Astrocyte (in vitro differentiated cells and primary cell): Measurements from ENCODE around the gene SPACA1. TPM values are rescaled to one million over a fixed set of nuclear protein-coding genes. Genes with fewer than 3 reads are reported as not detected.

Source experiments
- DNase-seq: peaks from one replicate; pipeline ENCODE4 v3.0.0-alpha.2; 2010; ENCODE audit warnings: low read depth
- FAIRE-seq: peaks from 2 replicates; lab custom pipeline; 2011; peaks lifted over from hg19 to GRCh38; lab: Jason Lieb, UNC
- H2AFZ ChIP-seq: 2 replicates; pipeline ENCODE4 v1.6.0; 2012; ENCODE audit warnings: low read depth, low read length, inconsistent platforms
- H3K27ac ChIP-seq: 2 replicates; pipeline ENCODE4 v1.5.1; 2011; ENCODE audit warnings: low read depth, low read length, inconsistent platforms
- H3K27me3 ChIP-seq: 2 replicates; pipeline ENCODE4 v1.6.0; 2011; ENCODE audit warnings: low read length, inconsistent platforms; ENCODE audit not compliant: insufficient read depth
- H3K36me3 ChIP-seq: 2 replicates; pipeline ENCODE4 v1.5.1; 2011; ENCODE audit warnings: low read length, inconsistent platforms; ENCODE audit not compliant: insufficient read depth
- H3K4me1 ChIP-seq: 2 replicates; pipeline ENCODE4 v1.5.1; 2011; ENCODE audit warnings: low read length, inconsistent platforms; ENCODE audit not compliant: insufficient read depth
- H3K4me2 ChIP-seq: 2 replicates; pipeline ENCODE4 v1.6.0; 2012; ENCODE audit warnings: low read length, inconsistent platforms
- H3K4me3 ChIP-seq: 2 replicates; pipeline ENCODE4 v1.5.1; 2011; ENCODE audit warnings: low read depth, mild to moderate bottlenecking, low read length, inconsistent platforms; ENCODE audit not compliant: insufficient read depth
- H3K79me2 ChIP-seq: 2 replicates; pipeline ENCODE4 v1.6.0; 2012; ENCODE audit warnings: mild to moderate bottlenecking, low read length, inconsistent platforms; ENCODE audit not compliant: insufficient read depth
- H3K9ac ChIP-seq: 2 replicates; pipeline ENCODE4 v1.6.0; 2012; ENCODE audit warnings: mild to moderate bottlenecking, low read length, inconsistent platforms
- H3K9me3 ChIP-seq: 2 replicates; pipeline ENCODE4 v1.5.1; 2012; ENCODE audit warnings: low read depth, mild to moderate bottlenecking, low read length, inconsistent platforms; ENCODE audit not compliant: insufficient read depth
- H4K20me1 ChIP-seq: 2 replicates; pipeline ENCODE4 v1.6.0; 2012; ENCODE audit warnings: low read length, inconsistent platforms; ENCODE audit not compliant: insufficient read depth
- H3K27ac Mint-ChIP-seq: one replicate; pipeline ENCODE4 v1.8.0; 2021; ENCODE audit warnings: mild to moderate bottlenecking, mixed read lengths; ENCODE audit not compliant: unreplicated experiment
- H3K27me3 Mint-ChIP-seq: one replicate; pipeline ENCODE4 v1.8.0; 2021; ENCODE audit warnings: low read depth, mixed read lengths; ENCODE audit not compliant: unreplicated experiment
- H3K36me3 Mint-ChIP-seq: one replicate; pipeline ENCODE4 v1.8.0; 2021; ENCODE audit warnings: low read depth, mixed read lengths; ENCODE audit not compliant: unreplicated experiment
- H3K4me1 Mint-ChIP-seq: one replicate; pipeline ENCODE4 v1.8.0; 2021; ENCODE audit warnings: low read depth, mixed read lengths; ENCODE audit not compliant: unreplicated experiment
- H3K4me3 Mint-ChIP-seq: one replicate; pipeline ENCODE4 v1.8.0; 2021; ENCODE audit warnings: mild to moderate bottlenecking, moderate library complexity, mixed read lengths; ENCODE audit not compliant: unreplicated experiment
- H3K9me3 Mint-ChIP-seq: one replicate; pipeline ENCODE4 v1.8.0; 2021; ENCODE audit warnings: mild to moderate bottlenecking, mixed read lengths; ENCODE audit not compliant: unreplicated experiment
- EZH2 ChIP-seq: IDR thresholded peaks from 2 replicates; pipeline ENCODE4 v1.6.1; 2012; ENCODE audit warnings: mild to moderate bottlenecking, low read length, inconsistent platforms; ENCODE audit not compliant: insufficient read depth
- total RNA-seq: library from RNA; stranded (reverse); gene quantifications from 2 replicates; pipeline ENCODE4 v1.2.1, GENCODE V29; 2021
- TF ChIP-seq, protein P1 (sequence below): IDR thresholded peaks from 2 replicates; pipeline ENCODE4 v1.5.1; 2011; ENCODE audit warnings: low read depth, mild to moderate bottlenecking, inconsistent platforms, low read length, moderate library complexity; ENCODE audit not compliant: insufficient read depth

The SPACA1 gene
- total RNA-seq, 1 donor from 2014 or later = not detected

DNA sequence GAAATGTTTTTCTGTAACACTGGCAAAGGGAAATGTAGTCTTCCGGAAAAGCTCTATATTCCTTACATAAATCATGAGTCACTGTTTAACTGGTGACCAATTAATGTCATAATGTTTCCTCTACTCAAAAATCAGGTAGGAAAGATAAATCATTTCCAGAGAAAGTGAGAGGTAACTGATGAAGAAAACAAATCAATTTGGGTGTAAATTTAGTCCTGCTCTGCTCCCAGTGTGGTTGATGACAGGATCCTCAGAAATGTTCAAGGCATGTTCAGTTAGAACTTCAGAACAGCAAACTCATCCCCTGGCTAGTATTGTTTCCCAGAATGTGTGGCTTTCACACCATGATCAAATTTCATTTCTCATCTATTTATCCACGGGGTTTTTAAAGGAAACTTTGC is 38.8 kb upstream of the SPACA1 start:
- H3K36me3 ChIP-seq = no peaks in the 10 kb centered on the region
- no peaks in the 10 kb centered on the region for H3K79me2 ChIP-seq
- H3K27ac ChIP-seq = peak overlapping the region; percentile 8
- H3K4me3 ChIP-seq = no peak overlapping the region
- no peaks in the 10 kb centered on the region for H4K20me1 ChIP-seq
- H3K4me3 Mint-ChIP-seq = peak overlapping the region; percentile 11
- peak overlapping the region; percentile 58 for H3K4me2 ChIP-seq
- peak; percentile 69 for FAIRE-seq
- no peaks in the 10 kb centered on the region for H3K9me3 ChIP-seq
- H3K27me3 Mint-ChIP-seq = peaks cover 5% of the 10 kb centered on the region
- peak overlapping the region; percentile 35 for H3K9ac ChIP-seq
- peaks cover 18% of the 10 kb centered on the region for H3K4me1 Mint-ChIP-seq
- no peak for TF ChIP-seq EZH2
- TF ChIP-seq, protein P1, sequence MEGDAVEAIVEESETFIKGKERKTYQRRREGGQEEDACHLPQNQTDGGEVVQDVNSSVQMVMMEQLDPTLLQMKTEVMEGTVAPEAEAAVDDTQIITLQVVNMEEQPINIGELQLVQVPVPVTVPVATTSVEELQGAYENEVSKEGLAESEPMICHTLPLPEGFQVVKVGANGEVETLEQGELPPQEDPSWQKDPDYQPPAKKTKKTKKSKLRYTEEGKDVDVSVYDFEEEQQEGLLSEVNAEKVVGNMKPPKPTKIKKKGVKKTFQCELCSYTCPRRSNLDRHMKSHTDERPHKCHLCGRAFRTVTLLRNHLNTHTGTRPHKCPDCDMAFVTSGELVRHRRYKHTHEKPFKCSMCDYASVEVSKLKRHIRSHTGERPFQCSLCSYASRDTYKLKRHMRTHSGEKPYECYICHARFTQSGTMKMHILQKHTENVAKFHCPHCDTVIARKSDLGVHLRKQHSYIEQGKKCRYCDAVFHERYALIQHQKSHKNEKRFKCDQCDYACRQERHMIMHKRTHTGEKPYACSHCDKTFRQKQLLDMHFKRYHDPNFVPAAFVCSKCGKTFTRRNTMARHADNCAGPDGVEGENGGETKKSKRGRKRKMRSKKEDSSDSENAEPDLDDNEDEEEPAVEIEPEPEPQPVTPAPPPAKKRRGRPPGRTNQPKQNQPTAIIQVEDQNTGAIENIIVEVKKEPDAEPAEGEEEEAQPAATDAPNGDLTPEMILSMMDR = no peak
- no peak overlapping the region for H2AFZ ChIP-seq
- H3K4me1 ChIP-seq = no peaks in the 10 kb centered on the region
- H3K9me3 Mint-ChIP-seq = no peaks in the 10 kb centered on the region
- DNase-seq = peak; percentile 34
- peak overlapping the region; percentile 90 for H3K27ac Mint-ChIP-seq
- H3K27me3 ChIP-seq = no peaks in the 10 kb centered on the region
- no peaks in the 10 kb centered on the region for H3K36me3 Mint-ChIP-seq

DNA sequence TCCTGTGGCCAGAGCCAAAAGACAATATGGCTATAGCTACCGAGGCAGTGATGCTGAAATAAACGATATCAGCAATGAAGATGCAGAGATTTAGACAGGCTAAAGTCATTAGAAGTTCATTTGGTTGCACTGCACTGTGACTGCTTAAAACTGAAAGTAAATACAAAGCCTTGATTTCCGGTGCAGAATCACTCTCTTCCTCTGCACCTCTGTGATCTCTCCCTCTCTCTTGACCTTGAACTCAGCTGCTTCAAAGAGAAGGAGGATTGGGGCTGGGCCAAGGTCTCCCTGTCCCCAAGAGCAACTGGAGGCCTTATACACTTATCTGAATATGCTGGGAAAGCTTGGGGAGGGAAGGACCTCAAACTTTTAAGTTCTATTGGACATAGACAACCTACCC is 34.6 kb upstream of the SPACA1 start:
- H3K4me2 ChIP-seq = no peak overlapping the region
- no peaks in the 10 kb centered on the region for H3K36me3 ChIP-seq
- H3K9me3 ChIP-seq = no peaks in the 10 kb centered on the region
- Mint-ChIP-seq H3K27ac (no peak overlapping the region), H3K4me3 (no peak overlapping the region), H3K4me1 (peaks cover 13% of the 10 kb centered on the region), H3K36me3 (no peaks in the 10 kb centered on the region), H3K9me3 (no peaks in the 10 kb centered on the region), H3K27me3 (peaks cover 5% of the 10 kb centered on the region)
- no peak for FAIRE-seq
- H3K27me3 ChIP-seq = no peaks in the 10 kb centered on the region
- DNase-seq = no peak
- H3K4me3 ChIP-seq = no peak overlapping the region
- H3K79me2 ChIP-seq = no peaks in the 10 kb centered on the region
- H3K4me1 ChIP-seq = no peaks in the 10 kb centered on the region
- no peak for TF ChIP-seq EZH2
- TF ChIP-seq, protein P1 = no peak
- H2AFZ ChIP-seq = no peak overlapping the region
- no peaks in the 10 kb centered on the region for H4K20me1 ChIP-seq
- no peak overlapping the region for H3K9ac ChIP-seq
- H3K27ac ChIP-seq = no peak overlapping the region

DNA sequence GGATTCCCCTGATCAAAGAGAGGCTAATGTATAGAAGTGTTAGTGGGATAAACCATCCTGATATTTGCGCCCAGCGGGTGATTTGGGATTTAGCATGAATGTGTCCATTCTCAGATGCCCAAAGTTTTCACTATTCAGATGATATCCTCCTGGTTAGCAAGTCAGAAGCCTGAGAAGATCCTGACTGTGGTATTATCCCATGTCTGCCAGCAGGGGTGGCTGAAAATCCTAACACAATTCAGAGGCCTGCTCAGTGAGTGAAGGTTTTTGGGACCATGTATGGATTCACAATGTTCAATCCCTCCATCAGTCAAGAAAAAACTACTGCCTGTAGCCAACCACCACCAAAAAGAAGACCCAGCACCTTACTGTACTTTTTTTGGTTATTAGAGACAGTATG is 34.1 kb upstream of the SPACA1 start:
- no peak overlapping the region for H3K4me2 ChIP-seq
- no peak for DNase-seq
- H3K36me3 ChIP-seq = no peaks in the 10 kb centered on the region
- no peak overlapping the region for H3K9ac ChIP-seq
- TF ChIP-seq, protein P1 = peak; percentile 10
- TF ChIP-seq EZH2 = no peak
- Mint-ChIP-seq H3K27ac (no peak overlapping the region), H3K4me3 (no peak overlapping the region), H3K9me3 (no peaks in the 10 kb centered on the region), H3K36me3 (no peaks in the 10 kb centered on the region), H3K4me1 (peaks cover 8% of the 10 kb centered on the region), H3K27me3 (peaks cover 5% of the 10 kb centered on the region)
- H3K4me3 ChIP-seq = no peak overlapping the region
- no peak for FAIRE-seq
- H3K27me3 ChIP-seq = no peaks in the 10 kb centered on the region
- no peaks in the 10 kb centered on the region for H4K20me1 ChIP-seq
- H3K9me3 ChIP-seq = no peaks in the 10 kb centered on the region
- no peak overlapping the region for H3K27ac ChIP-seq
- no peak overlapping the region for H2AFZ ChIP-seq
- no peaks in the 10 kb centered on the region for H3K4me1 ChIP-seq
- no peaks in the 10 kb centered on the region for H3K79me2 ChIP-seq
